Tibial nerve (tissue), 4 donors: Measurements from ENCODE around the gene CTNNA2.

ENCODE experiments used
- CTCF ChIP-seq, 5 experiments: fragments of 200-600 bp in 3 of 5; fragments of 450-650 bp in 2 of 5; sonication (generic) in 3 of 5; IDR thresholded peaks; one replicate each; pipeline ENCODE4 v1.5.1; 2016 to 2019; ENCODE audit warnings: antibody characterized with exemption in 5 of 5, mild to moderate bottlenecking in 3 of 5, moderate library complexity in 2 of 5
- EP300 ChIP-seq, 2 donors: sonication (generic); formaldehyde crosslinking; IDR thresholded peaks; one replicate each; pipeline ENCODE4 v1.6.1; 2017; ENCODE audit warnings: antibody characterized with exemption in 2 of 2, mild to moderate bottlenecking in 1 of 2
- POLR2A ChIP-seq, 2 donors: fragments of 450-650 bp; IDR thresholded peaks; one replicate each; pipeline ENCODE4 v1.6.1; 2017; ENCODE audit warnings: antibody characterized with exemption in 2 of 2, mild to moderate bottlenecking in 2 of 2, moderate library complexity in 2 of 2

GRCh38 chr2:79513711-79514110 is 860 bp downstream of the CTNNA2 start:
- no peak for TF ChIP-seq EP300 (IDR thresholded peaks at IDR 0.05)
- TF ChIP-seq POLR2A (IDR thresholded peaks at IDR 0.05), result no peak
- TF ChIP-seq CTCF (IDR thresholded peaks at IDR 0.05), result no peak
